ENCODE measurements around the gene ZNF791.

ZNF791 gene

GRCh38 chr19:12681074-12681987 is 70.6 kb downstream of the ZNF791 start, which contains the start of gene DHPS (continued):
- TF ChIP-seq ZBTB10 (tag by site-specific recombination; IDR thresholded peaks at IDR 0.05) (peak; percentile 42; the same call in 1 of the 2 replicates), RBAK (tag by site-specific recombination; IDR thresholded peaks at IDR 0.05) (no peak), ZBTB21 (tag by site-specific recombination; IDR thresholded peaks at IDR 0.05) (peak; percentile 69), ZFP69B (tag by site-specific recombination; IDR thresholded peaks at IDR 0.05) (peak; percentile 19; the same call in 1 of the 2 replicates), ZNF518A (tag by site-specific recombination; conservative IDR thresholded peaks at IDR 0.05; ENCODE audit: low read depth) (peak; percentile 91), ZNF791 (tag by site-specific recombination; IDR thresholded peaks at IDR 0.05) (no peak), PRDM1 (tag by site-specific recombination; IDR thresholded peaks at IDR 0.05) (no peak), MYNN (tag by site-specific recombination; IDR thresholded peaks at IDR 0.05; ENCODE audit: borderline replicate concordance) (no peak)

Measured in HEK293 (cell line).